HG02759 (cell line): ENCODE measurements around the gene RPS6KL1.

Experiments
- ATAC-seq: cut with Tn5 transposase; IDR thresholded peaks from one replicate; pipeline ENCODE4 v1.9.1; 2021; ENCODE audit warnings: mild to moderate bottlenecking, moderate library complexity; ENCODE audit not compliant: unreplicated experiment

Gene RPS6KL1

DNA sequence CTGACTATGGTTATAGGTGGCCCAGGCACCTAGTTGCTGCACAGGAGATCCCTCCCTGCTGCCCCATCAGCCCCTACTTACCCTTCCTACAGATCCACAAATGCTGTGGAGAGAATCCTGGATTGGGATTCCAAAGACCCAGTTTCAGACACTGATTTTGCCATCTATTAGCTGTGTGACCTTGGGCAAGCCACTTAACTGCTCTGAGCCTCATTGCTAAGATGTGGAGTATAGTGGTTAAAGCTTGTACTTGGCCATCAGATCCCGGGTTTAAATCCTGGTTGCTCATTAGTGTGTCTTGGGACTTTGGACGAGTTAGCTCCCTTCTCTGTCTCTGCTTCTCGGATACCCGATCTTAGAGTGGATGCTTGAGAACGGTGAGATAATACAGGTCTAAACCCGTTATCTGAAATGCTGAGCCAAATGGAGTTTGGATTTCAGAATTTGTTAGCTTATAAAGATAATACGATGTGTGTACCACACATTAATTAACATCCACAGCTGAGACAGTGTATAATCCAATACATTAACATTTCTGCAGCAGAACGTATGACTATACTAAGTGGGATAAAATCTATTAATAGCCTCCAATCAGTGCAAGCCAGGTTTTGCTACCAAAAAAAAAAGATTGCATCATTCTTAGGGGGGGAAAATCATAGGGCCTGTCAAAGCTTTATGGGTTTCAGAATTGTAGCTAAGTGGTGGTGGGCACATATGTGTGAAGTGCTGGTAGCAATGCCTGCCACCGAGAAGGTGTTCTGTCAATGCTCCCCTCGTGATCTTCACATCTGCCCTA, 63.1 kb downstream of the RPS6KL1 start:
- no peak for ATAC-seq

DNA sequence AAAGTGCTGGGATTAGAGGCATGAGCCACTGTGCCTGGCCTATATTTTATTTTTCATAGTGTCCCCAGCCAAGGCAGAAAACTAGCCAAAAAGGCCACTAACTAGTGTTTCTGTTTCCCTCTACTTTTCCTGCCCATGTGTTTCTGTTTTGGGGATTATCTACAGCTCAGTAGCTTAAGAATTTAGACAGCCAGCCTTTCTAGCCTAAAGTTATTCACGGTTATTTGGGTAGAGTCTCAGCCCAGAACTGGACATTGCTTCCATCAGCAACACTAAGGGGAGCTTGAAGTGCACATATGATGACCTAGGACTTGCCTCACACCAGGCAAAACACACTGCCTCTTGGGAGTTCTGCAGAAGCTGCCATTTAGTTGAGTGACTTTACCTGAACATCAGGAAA, 65.0 kb downstream of the RPS6KL1 start:
- no peak for ATAC-seq

DNA sequence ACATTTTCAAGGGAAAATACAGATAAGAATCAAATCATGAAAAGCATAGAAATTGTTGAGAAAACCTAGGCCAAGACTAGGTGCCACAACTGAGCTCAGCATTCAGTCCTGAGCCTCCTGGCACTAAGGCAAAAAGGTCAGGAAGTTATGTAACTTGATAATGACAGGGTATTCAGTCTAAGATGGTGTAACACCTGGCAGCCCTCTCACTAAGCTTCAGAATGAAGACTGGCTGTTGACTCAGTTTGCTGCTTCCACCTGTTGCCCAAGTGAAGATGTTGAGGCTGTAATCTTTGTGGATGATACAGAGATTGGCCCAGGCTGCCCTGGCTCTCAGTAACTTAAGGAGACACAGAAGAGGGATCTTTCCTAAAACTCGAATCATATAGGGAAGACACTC, 66.7 kb downstream of the RPS6KL1 start:
- ATAC-seq = no peak

DNA sequence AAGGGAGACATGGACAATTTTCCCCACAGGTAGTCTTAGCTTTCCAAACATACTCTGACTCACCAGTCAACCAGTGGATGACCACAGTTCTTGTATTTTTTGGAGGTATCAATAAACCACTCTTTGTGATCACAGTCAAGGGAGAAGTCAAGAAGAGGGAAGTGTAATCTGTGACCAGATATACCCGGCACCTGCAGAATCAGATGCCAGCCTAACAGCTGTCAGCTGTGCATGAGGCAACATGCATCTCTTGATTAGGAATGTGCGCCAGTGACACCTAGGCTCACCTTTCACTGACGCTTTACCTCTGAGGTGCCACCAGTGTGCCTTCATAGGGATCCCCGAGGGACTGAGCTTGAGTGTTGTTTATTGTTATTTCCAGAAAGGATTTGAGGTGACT, 67.1 kb downstream of the RPS6KL1 start:
- no peak for ATAC-seq

DNA sequence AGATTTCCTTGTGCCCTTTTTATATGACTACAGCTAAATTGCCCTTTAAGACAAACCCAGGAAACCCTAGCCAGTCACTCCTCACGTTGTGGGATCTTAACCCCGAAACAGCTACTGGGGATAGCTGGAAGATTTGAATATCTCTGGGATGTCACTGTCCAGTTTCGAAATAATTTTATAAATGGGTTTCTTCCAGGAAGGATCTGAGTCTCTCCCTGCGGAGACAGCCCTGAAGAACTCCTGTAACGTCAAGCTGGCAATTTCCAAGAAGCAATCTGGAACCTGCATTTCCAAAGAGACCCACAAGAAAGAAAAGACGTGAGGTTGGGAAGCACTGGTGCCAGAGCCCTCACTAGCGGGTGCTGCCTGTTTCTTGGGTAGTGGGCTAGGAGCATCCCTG, 68.0 kb downstream of the RPS6KL1 start:
- no peak for ATAC-seq
